Nucleus accumbens (tissue), 56 donors: ENCODE data around the gene DHRS1.

Experiments used
- DNase-seq, 56 donors: peaks; one replicate each; lab custom pipeline; 2025; lab: John Stamatoyannopoulos, UW

Gene DHRS1

GRCh38 chr14:24299255-24300191, at the start of gene DHRS1, which contains the start of gene NOP9:
DHRS1 (minus strand) TSS chr14:24299780; CDS start chr14:24299106, 674 bp downstream.
NOP9 (plus strand) TSS chr14:24299850; CDS start chr14:24299955, 105 bp downstream.
- DNase-seq: peak in 55 of 56 donors; percentile 43 to 93 (median 80)

- no peak for DNase-seq
Observed at GRCh38 chr14:24348186-24348585, 48.6 kb upstream of the DHRS1 start.

- no peak for DNase-seq
Observed at GRCh38 chr14:24347134-24347533, 47.6 kb upstream of the DHRS1 start.

- DNase-seq: no peak
Observed at GRCh38 chr14:24343795-24344660, 44.4 kb upstream of the DHRS1 start.

GRCh38 chr14:24342889-24343288, 43.3 kb upstream of the DHRS1 start:
- DNase-seq: no peak

GRCh38 chr14:24340606-24341005, 41.0 kb upstream of the DHRS1 start:
- no peak for DNase-seq

GRCh38 chr14:24339284-24340151, 39.9 kb upstream of the DHRS1 start, which contains the start of gene RIPK3:
RIPK3 (minus strand) TSS chr14:24339991; CDS start chr14:24339826, 165 bp downstream.
- DNase-seq: no peak

- DNase-seq: no peak
Observed at GRCh38 chr14:24338843-24339242, 39.3 kb upstream of the DHRS1 start.

GRCh38 chr14:24337824-24338175, 38.2 kb upstream of the DHRS1 start:
- DNase-seq: no peak

GRCh38 chr14:24337144-24337823, 37.7 kb upstream of the DHRS1 start:
- DNase-seq: no peak

- no peak for DNase-seq
Observed at GRCh38 chr14:24335461-24336171, 36.0 kb upstream of the DHRS1 start.

GRCh38 chr14:24334431-24335291, 35.1 kb upstream of the DHRS1 start, which contains the start of gene ADCY4:
ADCY4 (minus strand) TSS chr14:24335071; CDS start chr14:24334652, 419 bp downstream.
- DNase-seq: no peak

GRCh38 chr14:24332268-24332993, 32.9 kb upstream of the DHRS1 start:
- peak in 31 of 56 donors; percentile 5 to 77 (median 33) for DNase-seq

GRCh38 chr14:24331731-24332267, 32.2 kb upstream of the DHRS1 start:
- DNase-seq: no peak

GRCh38 chr14:24330973-24331674, 31.5 kb upstream of the DHRS1 start:
- DNase-seq: no peak

- no peak for DNase-seq
Observed at GRCh38 chr14:24329736-24330135, 30.2 kb upstream of the DHRS1 start.
